ENCODE results near the gene CPNE5.

Gene CPNE5

DNA sequence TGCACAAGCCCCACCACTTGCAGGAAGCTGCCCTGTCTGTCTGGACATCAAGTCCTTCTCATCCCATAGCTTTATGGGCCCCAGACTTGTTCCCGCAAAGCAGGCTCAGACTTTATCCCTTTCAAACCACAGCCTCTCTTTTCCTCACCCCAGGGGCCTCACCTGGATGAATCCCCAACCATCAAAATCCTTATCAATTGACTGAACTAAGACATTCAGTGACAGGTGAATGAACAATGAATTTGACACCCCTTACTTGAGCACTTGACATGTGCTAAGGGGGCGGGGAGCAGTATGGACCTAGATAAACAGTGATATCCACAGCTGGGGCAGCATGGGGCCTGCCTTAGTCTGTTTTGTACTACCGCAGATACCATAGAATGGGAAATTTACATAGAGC lies 136.6 kb downstream of the CPNE5 start:
- DNase-seq (ENCODE audit: low read depth in 3 of 3), result no peak

DNA sequence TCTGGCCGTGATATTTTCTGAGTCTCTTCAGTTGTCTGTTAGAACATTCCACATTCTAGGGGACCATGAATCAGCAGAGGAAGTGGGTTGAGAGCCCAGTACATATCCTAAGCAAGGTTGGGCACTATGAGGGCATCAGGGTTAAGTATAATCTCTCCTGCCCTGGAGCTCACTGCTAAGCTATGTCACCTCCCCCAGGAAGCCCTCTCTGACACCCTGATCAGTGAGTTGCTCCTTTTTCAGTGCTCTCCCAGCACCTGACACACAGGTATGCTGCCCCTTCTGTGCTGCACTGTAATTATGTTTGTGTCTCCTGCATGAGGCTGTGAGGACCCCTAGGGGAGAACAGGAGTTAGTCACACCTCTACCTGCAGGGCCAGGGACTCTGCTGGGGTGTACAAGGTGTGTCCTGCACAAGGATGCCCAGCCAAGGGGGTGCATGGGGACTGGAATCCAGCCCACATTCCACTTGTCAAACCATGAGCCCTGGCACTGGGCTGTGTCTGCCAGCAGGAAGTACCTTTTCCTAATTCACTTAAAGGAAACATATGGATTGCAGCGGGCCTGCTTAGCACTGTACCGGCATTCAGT lies 137.7 kb downstream of the CPNE5 start:
- no peak for DNase-seq (ENCODE audit: low read depth in 3 of 3)

DNA sequence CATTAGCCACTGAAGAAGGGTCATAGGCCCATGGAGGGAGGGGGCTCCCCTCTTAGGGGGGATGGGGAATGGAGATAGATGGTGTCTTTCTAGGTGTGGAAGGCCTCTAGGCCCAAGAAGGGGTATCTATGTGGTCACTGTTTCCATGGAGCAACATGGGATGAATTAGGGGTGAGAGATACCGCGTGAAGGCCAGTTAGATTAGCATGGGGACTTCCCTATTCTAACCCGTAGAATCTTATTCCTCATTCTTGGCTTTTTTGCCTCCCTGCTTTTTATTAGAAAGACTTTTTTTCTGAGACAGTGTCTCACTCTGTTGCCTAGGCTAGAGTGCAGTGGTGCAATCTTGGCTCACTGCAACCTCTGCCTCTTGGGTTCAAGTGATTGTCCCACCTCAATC lies 138.4 kb downstream of the CPNE5 start:
- no peak for DNase-seq (ENCODE audit: low read depth in 3 of 3)

DNA sequence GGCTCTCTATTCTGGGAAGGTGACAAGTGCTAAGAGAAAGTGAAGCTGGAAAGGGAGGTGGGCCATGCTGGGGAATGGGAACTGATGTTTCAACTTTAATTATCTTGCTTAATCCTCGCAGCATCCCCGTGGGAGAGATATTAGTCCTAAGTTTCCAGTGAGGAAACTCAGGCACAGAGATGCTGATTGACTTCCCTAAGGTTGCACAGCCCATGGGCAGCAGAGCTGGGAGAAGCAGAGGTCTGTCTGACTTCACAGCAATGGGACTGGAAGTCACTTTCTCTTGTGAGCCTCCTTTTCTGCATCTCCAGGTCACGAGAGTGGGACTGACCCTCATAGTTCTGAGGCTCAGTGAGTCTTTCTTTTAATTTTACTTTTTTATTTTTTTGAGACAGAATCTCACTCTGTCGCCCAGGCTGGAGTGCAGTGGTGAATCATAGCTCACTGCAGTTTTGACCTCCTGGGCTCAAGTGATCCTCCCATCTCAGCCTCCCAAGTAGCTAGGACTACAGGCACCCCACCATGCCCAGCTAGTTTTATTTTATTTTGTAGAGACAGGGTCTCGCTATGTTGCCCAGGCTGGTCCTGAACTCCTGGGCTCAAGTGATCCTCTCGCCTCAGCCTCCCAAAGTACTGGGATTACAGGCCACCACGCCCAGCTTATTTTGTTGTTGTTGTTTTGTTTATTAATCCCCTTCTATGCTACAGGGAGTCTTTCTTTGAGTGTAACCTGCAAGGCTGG lies 139.0 kb downstream of the CPNE5 start:
- DNase-seq (ENCODE audit: low read depth in 3 of 3), result no peak

DNA sequence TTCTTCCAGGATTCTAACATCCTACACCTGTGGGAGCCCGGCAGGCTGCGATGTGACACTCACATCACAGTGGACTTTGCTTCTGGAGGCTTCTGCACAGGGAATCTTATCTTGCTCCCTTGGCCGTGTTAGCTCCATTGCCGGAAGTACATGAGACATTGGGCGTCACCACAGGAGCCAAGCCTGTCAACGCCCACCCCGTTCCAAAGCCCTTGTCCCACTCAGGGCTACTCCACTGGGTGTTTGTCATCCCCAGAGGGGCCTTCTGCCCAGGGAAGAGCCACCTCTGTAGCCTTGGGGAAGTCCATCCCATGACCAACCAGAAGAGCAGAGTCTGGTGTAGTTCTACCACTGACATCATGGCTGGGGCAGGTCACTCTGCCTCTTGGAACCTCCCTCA lies 139.9 kb downstream of the CPNE5 start:
- DNase-seq (ENCODE audit: low read depth in 3 of 3), result no peak

DNA sequence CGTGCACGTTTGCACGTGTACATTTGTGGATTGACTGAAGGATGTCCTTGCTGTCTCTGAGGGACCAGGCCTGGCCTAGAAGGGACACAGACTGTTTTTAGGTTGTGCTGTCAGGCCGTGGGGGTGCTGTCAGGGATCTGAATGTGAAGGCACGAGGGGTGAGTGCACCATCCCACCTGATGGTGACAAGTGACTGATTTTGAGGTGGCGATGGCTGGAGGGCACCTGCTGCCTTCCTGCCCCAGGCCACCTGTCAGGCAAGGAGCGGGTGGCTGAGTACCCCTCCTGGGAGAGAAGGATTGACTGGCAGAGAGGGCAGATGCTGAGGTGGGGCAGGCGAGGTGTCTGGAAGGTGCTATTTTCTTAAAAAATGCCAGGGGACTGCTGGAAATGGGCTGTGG lies 140.4 kb downstream of the CPNE5 start:
- DNase-seq (ENCODE audit: low read depth in 3 of 3), result no peak

DNA sequence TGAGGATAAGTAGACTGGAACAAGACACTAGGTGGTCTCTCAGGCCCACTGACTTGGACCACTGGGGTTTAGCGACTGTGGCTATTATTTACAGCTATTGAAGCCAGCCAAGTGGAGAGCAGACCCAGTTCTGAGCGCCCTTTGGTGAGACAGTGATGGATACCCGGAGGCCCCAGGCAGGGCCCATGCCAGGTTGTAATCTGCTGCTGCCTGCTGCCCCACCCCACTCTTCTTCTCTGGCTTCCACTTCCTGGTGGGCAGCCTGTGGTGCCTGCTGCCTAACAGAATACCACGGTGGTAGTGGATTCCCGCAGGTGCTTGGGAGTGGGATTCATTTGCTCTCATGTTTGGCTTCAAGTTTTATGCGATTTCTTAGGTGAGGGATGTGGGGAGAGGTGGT lies 141.0 kb downstream of the CPNE5 start:
- no peak for DNase-seq (ENCODE audit: low read depth in 3 of 3)

DNA sequence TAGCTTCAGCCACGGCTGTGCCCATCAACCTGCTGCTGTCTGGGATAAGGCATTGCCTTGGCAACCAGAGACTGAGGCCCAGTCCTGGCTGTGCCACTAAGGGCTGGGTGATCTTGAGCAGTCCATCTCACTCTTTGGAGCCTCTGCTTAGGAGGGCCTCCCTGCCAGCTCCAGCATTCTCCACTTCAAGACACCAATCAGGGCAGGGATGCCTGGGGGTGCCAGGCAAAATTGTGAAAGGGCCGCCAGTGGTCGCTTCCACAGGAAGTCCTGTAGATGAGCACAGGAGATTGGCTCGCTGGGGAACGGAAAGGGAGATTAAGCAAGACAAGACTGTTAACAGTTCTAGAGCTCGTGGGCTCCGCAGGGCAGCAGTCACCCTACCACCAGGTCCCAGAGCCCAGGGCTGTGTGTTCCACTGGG lies 141.8 kb downstream of the CPNE5 start, which contains the start of gene RAB44:
TSS of gene RAB44 (plus strand) at position 346 of the 423 bp plus-strand sequence. CDS start 6,410 bp downstream, outside the sequence.
- DNase-seq (ENCODE audit: low read depth in 3 of 3), result no peak

DNA sequence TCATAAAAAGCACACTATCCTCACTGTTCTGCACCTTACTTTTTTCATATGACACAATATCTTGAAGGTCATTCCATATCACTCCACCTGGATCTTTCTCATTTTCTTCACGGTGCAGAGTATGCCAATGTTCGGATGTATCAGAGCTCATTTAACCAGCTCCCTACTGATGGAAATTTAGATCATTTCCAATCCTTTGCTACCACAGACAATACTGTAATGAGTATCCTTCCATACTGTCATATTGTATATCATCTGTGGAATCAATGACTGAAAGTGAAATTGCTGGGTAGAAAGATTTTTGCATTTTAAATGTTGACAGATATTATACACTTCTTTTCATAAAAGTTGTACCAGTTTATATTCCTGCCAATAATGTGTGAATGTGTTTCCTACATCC lies 143.8 kb downstream of the CPNE5 start:
- DNase-seq (ENCODE audit: low read depth in 3 of 3), result no peak

DNA sequence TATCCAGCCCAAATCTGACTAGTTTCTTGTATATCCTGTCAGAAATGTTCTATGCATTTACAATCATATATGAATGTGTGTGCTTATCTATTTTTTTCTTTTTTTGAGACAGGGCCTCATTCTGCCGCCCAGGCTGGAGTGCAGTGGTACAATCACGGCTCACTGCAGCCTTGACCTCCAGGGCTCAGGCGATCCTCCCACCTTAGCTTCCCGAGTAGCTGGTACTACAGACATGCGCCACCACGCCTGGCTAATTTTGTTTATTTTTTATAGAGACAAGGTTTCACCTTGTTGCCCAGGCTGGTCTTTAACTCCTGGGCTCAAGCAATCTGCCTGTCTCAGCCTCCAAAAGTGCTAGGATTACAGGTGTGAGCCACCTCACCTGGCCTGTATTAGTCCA lies 144.6 kb downstream of the CPNE5 start:
- no peak for DNase-seq (ENCODE audit: low read depth in 3 of 3)

DNA sequence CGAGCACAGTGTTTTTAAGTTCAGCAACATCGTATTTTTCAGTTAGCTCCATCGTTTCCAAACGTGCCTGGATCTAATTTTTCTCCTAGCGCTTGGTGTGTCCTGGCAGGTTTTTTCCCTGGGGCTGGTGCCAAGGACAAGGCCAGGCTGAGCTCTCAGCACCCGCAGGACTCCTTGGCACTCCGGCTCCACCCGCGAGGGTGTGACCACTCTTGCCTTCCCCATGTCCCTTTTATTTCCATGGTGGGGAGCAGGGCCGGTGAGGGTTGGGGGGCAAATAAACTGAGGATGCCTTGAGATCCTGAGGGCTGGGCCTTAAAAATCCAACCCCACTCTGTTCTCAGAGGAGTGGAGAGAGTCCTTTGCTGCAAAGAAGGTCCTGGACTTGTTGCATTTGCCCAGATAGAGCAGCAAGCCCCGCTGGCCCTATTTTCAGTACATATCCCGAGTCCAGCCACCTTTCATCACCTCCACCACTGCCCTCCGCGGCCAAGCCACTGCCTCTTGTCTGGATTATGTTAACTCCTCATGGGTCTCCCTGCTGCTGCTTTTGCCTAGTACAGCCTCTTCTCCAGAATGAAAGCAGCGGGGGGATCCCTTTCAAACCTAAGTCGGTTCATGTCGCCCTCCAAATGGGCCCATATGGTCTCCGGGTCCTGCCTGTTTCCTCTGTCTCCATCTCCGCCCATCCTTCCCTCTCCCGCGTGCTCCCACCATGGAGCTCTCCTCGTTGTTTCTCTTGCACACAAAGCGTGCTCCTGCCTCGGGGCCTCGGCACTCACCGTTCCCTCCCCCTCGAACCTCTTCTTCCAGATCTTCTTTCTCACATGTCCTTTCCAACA lies 146.2 kb downstream of the CPNE5 start:
- no peak for DNase-seq (ENCODE audit: low read depth in 3 of 3)

DNA sequence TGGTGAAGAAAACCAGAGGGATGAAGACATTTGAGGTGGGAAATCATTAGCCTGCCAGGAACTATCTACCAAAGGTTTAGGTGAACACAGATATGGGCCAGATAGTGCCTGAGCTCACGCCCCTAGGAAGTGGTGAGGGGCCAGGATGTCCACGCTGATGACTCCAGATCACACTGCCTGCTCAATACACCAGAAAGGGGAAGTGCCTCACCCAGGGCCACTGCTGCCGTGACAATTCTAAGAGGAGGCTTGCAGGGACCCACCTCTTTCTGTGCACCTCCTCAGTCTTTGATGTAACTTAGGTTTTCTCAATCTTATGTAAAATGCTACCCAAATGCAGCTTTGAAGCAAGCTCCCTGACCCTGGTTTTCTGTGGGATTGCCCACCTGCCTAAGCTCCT lies 147.0 kb downstream of the CPNE5 start:
- DNase-seq (ENCODE audit: low read depth in 3 of 3), result no peak

DNA sequence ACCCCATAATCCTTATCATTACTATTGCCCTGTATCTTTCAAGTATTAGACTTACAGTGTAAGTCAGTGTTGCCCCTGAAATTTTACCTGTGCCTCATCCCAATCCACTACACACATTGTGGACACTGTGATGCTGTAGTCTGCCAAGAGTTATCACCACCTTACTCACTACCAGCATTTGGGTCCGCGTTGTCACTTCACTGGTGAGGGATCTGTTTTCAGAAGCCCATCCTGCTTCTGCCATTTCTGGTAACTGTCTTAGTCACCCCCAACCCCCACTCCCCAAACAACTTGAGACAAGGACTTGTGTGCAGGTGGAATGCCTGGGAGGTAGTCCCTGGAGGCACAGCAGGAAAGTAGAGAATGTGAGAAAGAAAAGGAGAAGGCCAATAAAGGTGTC lies 147.6 kb downstream of the CPNE5 start:
- DNase-seq (ENCODE audit: low read depth in 3 of 3), result no peak

DNA sequence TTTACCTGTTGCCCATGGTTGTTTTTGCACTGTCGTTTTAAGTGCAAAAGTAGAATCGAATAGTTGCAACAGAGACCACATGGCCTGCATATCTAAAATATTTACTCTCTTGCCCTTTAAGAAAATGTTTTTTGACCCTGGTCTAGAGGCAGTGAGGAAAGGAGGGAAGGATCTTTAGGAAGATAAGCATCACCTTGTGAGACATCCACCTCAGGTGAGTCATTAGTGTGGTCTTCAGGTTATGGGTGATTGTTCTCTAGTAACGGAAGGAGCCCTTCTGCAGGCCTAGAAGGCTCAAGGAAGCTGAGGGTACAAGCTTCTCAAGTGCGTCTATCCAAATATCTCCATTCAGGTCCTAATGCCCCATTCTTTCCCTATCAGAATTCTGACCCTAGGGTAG lies 148.2 kb downstream of the CPNE5 start:
- DNase-seq (ENCODE audit: low read depth in 3 of 3), result no peak
